K562 (cell line): ENCODE data around the gene RPF1. TPM values are rescaled to one million over a fixed set of nuclear protein-coding genes. Genes with fewer than 3 reads are reported as not detected.

ENCODE experiments used
- ATAC-seq: fragments of 200-7000 bp; cut with Tn5 transposase; 3 replicates; pipeline ENCODE4 v1.9.1; 2020; ENCODE audit warnings: moderate library complexity
- BruUV-seq: library from RNA; stranded (reverse); fragments of 400-500 nt; replicated peaks from 2 replicates; lab custom pipeline; 2021; lab: Mats Ljungman, UMichigan
- CTCF ChIA-PET: fragments of 300-600 bp; formaldehyde crosslinking; extraction: SDS; loops from one replicate; lab custom pipeline; 2021; ENCODE audit warnings: low intra/inter-chr PET ratio; lab: Yijun Ruan, JAX
- POLR2A ChIA-PET: fragments of 300-600, 350-650 bp; sonication (Branson Sonifier 250); formaldehyde crosslinking; extraction: SDS; loops from one replicate; lab custom pipeline; 2021; ENCODE audit warnings: antibody characterized with exemption, inconsistent platforms; lab: Yijun Ruan, JAX
- DNase-seq, 4 experiments: peaks; one replicate each; pipeline versions ENCODE4 v3.0.0 to v3.0.0-alpha.2; 2011 to 2018; ENCODE audit warnings: low spot score in 3 of 4, mixed read lengths in 3 of 4; ENCODE audit errors: extremely low read depth in 1 of 4
- FAIRE-seq: peaks from 2 replicates; lab custom pipeline; 2011; peaks lifted over from hg19 to GRCh38; lab: Jason Lieb, UNC
- H2AFZ ChIP-seq: 2 replicates; pipeline ENCODE4 v1.6.0; 2011; ENCODE audit warnings: low read depth, low read length, control low read depth, inconsistent platforms
- H3K27ac ChIP-seq: fragments of 200-600 bp; 3 replicates; pipeline ENCODE4 v1.8.0; 2011; ENCODE audit warnings: low read depth, mild to moderate bottlenecking, control low read depth, inconsistent platforms, low read length, moderate library complexity, mixed read lengths; ENCODE audit errors: extremely low read depth
- H3K27me3 ChIP-seq, 2 experiments: fragments of 300-600 bp in 1 of 2; 2 replicates in 1 of 2; 3 replicates in 1 of 2; pipeline versions ENCODE4 v1.6.0 to v1.8.0; 2011; ENCODE audit warnings: inconsistent platforms in 2 of 2, low read length in 2 of 2, mild to moderate bottlenecking in 1 of 2, mixed read lengths in 1 of 2, moderate library complexity in 1 of 2; ENCODE audit not compliant: control insufficient read depth in 2 of 2, insufficient read depth in 2 of 2
- H3K36me3 ChIP-seq: fragments of 300-600 bp; 3 replicates; pipeline ENCODE4 v1.8.0; 2011; ENCODE audit warnings: mild to moderate bottlenecking, low read length, inconsistent platforms; ENCODE audit not compliant: control insufficient read depth, insufficient read depth
- H3K4me1 ChIP-seq, 2 experiments: fragments of 200-600 bp in 1 of 2; replicated peaks in 1 of 2; 2 replicates in 1 of 2; 3 replicates in 1 of 2; pipeline versions ENCODE4 v1.5.1 to v1.8.0; 2011; ENCODE audit warnings: inconsistent platforms in 2 of 2, low read length in 2 of 2, mild to moderate bottlenecking in 1 of 2, mixed read lengths in 1 of 2, moderate library complexity in 1 of 2; ENCODE audit not compliant: control insufficient read depth in 2 of 2, insufficient read depth in 2 of 2
- H3K4me2 ChIP-seq: 2 replicates; pipeline ENCODE4 v1.6.1; 2011; ENCODE audit warnings: low read length, control low read depth, inconsistent platforms, mixed read lengths; ENCODE audit not compliant: insufficient read depth
- H3K4me3 ChIP-seq: fragments of 200-600 bp; sonication (generic), shearing (Covaris generic); 2 replicates; pipeline ENCODE4 v1.5.1; 2016; ENCODE audit warnings: control low read depth, inconsistent platforms
- H3K79me2 ChIP-seq: fragments of 200-600 bp; 3 replicates; pipeline ENCODE4 v1.8.0; 2011; ENCODE audit warnings: low read length, inconsistent platforms; ENCODE audit not compliant: control insufficient read depth, insufficient read depth
- H3K9ac ChIP-seq, 2 experiments: 2 replicates each; pipeline versions ENCODE4 v1.6.0 to v1.6.1; 2011; ENCODE audit warnings: low read depth in 2 of 2, low read length in 2 of 2, control low read depth in 1 of 2, inconsistent platforms in 1 of 2, mild to moderate bottlenecking in 1 of 2, mixed read lengths in 1 of 2; ENCODE audit not compliant: insufficient read depth in 1 of 2
- H3K9me1 ChIP-seq: one replicate; pipeline ENCODE4 v1.6.0; 2011; ENCODE audit warnings: inconsistent platforms, mild to moderate bottlenecking, low read length, moderate library complexity; ENCODE audit not compliant: control insufficient read depth, insufficient read depth
- H3K9me3 ChIP-seq: replicated peaks from 2 replicates; pipeline ENCODE4 v1.5.1; 2011; ENCODE audit warnings: low read depth, low read length, inconsistent platforms; ENCODE audit not compliant: control insufficient read depth, insufficient read depth
- H4K20me1 ChIP-seq: replicated peaks from 2 replicates; pipeline ENCODE4 v1.6.1; 2011; ENCODE audit warnings: low read length, inconsistent platforms, mixed read lengths; ENCODE audit not compliant: control insufficient read depth, insufficient read depth
- CCAR2 ChIP-seq: fragments of 200-400 bp; formaldehyde crosslinking; IDR thresholded peaks from 2 replicates; pipeline ENCODE4 v1.6.1; 2017; ENCODE audit warnings: mild to moderate bottlenecking, low read depth, low read length
- SRF ChIP-seq, 2 experiments: fragments of 250-450, 450-650 bp in 1 of 2; sonication (Bioruptor Pico) in 1 of 2; sonication (generic) in 1 of 2; formaldehyde crosslinking; IDR thresholded peaks; 2 replicates each; pipeline versions ENCODE4 v1.5.0 to v1.5.1; 2020 to 2022; ENCODE audit warnings: mild to moderate bottlenecking in 1 of 2, missing genetic modification reagents in 1 of 2
- WGBS: fragments of 100-300 bp; shearing (Covaris generic); methylation state at CpG from one replicate; pipeline ENCODE4 v1.1.6; 2016; ENCODE audit warnings: low coverage, mixed read lengths; ENCODE audit not compliant: insufficient coverage; ENCODE audit errors: missing lambda C conversion rate; 5-methylcytosine and 5-hydroxymethylcytosine counted together
- in situ Hi-C: fragments of 300-500 bp; cut with MboI; formaldehyde crosslinking; loops from 4 replicates; pipeline ENCODE4 v1.15.0; 2018; ENCODE audit warnings: inconsistent platforms, mixed read lengths
- intact Hi-C: fragments of 100-400 bp; cut with micrococcal nuclease; formaldehyde crosslinking; loops from 2 replicates; pipeline ENCODE4 v1.14.2; 2022
- polyA plus RNA-seq, 8 experiments: library from polyadenylated mRNA; depleted of rRNA in 4 of 8; stranded (reverse) in 5 of 8; unstranded in 3 of 8; fragments of >200 nt; fragmentation: Nextera tagmentation in 2 of 8; fragmentation: Illumina TruSeq in 1 of 8; extraction: Ambion mirVana in 2 of 8; extraction: Trizol in 1 of 8; gene quantifications; 2 replicates each; pipeline versions ENCODE4 v1.2.1 to v1.2.3, GENCODE V29; 2011 to 2014; ENCODE audit warnings: inconsistent platforms in 1 of 8, missing spikeins in 1 of 8
- total RNA-seq, 7 experiments: library from RNA; depleted of rRNA in 6 of 7; stranded (reverse); fragments of >200 nt in 6 of 7; fragmentation: Illumina TruSeq in 2 of 7; extraction: Trizol in 2 of 7; gene quantifications; 2 replicates each; pipeline versions ENCODE4 v1.2.1 to v1.2.3, GENCODE V29; 2011 to 2021; ENCODE audit warnings: low replicate concordance in 1 of 7
- TF ChIP-seq, protein P1 (sequence below): sonication (generic); formaldehyde crosslinking; IDR thresholded peaks from 2 replicates; pipeline ENCODE4 v1.5.0; 2020; ENCODE audit warnings: missing genetic modification reagents
- TF ChIP-seq, protein P2 (sequence below): fragments of 250-450 bp; sonication (Bioruptor Pico); IDR thresholded peaks from 2 replicates; pipeline ENCODE4 v1.5.0; 2022; ENCODE audit warnings: mild to moderate bottlenecking

The RPF1 gene
- total and polyA plus RNA-seq, 9 of the 15 experiments (the other 6 are each of a cell fraction or from before 2014, with no cell fraction given) = 52.4 to 156 (median 90.2) TPM

DNA sequence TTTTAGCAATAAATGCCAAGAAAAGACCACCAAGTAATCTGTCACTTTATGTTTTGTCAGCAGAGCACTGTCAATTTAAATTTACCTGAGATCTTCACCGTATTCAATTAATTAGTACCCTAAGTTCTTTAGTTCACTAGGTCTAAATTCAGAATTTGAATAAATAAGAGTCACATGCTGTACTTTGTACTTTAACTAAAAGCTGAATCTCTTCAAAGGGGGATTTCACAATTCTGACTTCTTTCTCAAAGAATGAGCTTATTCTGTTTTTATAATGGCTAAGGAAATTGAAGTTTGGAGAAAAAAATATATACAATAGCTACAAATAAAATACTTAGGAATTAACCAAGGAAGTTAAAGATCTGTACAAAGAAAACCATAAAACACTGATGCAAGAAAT lies 29.4 kb downstream of the RPF1 start:
- peak overlapping the region; percentile 73; the same call in 1 of the 2 replicates for H3K4me2 ChIP-seq
- WGBS = 92% methylated on average over 1 of the region's 1 CpG
- FAIRE-seq (no peak), ATAC-seq (no peak), DNase-seq (no peak)
- in situ Hi-C loops (no loop called here), intact Hi-C loops (loop anchor here (5.0 to 10.0 kb wide), 2 partner anchors 179 to 204 kb away; partner anchors contain the start of gene SAMD13)
- H3K79me2 ChIP-seq = peaks cover 46% of the 10 kb centered on the region
- peak overlapping the region; percentile 97; the same call in 2 of the 3 replicates for H3K27ac ChIP-seq
- H3K9ac ChIP-seq = peak overlapping the region in 1 of 2 experiments; percentile 98; a peak in 2 of 4 replicates
- TF ChIP-seq, protein P1, sequence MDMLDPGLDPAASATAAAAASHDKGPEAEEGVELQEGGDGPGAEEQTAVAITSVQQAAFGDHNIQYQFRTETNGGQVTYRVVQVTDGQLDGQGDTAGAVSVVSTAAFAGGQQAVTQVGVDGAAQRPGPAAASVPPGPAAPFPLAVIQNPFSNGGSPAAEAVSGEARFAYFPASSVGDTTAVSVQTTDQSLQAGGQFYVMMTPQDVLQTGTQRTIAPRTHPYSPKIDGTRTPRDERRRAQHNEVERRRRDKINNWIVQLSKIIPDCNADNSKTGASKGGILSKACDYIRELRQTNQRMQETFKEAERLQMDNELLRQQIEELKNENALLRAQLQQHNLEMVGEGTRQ (CRISPR knock-in tag) = no peak
- TF ChIP-seq CCAR2 (no peak), SRF (CRISPR knock-in tag; IDR thresholded peaks at IDR 0.05) (no peak)
- TF ChIP-seq, protein P2, sequence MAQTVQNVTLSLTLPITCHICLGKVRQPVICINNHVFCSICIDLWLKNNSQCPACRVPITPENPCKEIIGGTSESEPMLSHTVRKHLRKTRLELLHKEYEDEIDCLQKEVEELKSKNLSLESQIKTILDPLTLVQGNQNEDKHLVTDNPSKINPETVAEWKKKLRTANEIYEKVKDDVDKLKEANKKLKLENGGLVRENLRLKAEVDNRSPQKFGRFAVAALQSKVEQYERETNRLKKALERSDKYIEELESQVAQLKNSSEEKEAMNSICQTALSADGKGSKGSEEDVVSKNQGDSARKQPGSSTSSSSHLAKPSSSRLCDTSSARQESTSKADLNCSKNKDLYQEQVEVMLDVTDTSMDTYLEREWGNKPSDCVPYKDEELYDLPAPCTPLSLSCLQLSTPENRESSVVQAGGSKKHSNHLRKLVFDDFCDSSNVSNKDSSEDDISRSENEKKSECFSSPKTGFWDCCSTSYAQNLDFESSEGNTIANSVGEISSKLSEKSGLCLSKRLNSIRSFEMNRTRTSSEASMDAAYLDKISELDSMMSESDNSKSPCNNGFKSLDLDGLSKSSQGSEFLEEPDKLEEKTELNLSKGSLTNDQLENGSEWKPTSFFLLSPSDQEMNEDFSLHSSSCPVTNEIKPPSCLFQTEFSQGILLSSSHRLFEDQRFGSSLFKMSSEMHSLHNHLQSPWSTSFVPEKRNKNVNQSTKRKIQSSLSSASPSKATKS (CRISPR knock-in tag) = no peak
- POLR2A ChIA-PET = interaction anchor here (0.7 kb wide), 1 partner anchor 72 kb away, joined by 4 read pairs; no protein-coding TSS in a partner anchor
- H3K4me1 ChIP-seq = peaks cover 4 to 9% of the 10 kb centered on the region in 2 experiments; a peak in 4 of 5 replicates
- no TSS peak for BruUV-seq
- no peak overlapping the region for H2AFZ ChIP-seq
- H3K4me3 ChIP-seq = no peak overlapping the region
- peaks cover 14% of the 10 kb centered on the region for H4K20me1 ChIP-seq
- no peaks in the 10 kb centered on the region for H3K27me3 ChIP-seq
- H3K9me1 ChIP-seq = no peaks in the 10 kb centered on the region
- no peaks in the 10 kb centered on the region; the same call in 1 of the 2 replicates for H3K9me3 ChIP-seq
- CTCF ChIA-PET = no interaction called here
- H3K36me3 ChIP-seq = peaks cover 17% of the 10 kb centered on the region; the same call in 2 of the 3 replicates
